Measurements from ENCODE around the gene VSX2.

The VSX2 gene

DNA sequence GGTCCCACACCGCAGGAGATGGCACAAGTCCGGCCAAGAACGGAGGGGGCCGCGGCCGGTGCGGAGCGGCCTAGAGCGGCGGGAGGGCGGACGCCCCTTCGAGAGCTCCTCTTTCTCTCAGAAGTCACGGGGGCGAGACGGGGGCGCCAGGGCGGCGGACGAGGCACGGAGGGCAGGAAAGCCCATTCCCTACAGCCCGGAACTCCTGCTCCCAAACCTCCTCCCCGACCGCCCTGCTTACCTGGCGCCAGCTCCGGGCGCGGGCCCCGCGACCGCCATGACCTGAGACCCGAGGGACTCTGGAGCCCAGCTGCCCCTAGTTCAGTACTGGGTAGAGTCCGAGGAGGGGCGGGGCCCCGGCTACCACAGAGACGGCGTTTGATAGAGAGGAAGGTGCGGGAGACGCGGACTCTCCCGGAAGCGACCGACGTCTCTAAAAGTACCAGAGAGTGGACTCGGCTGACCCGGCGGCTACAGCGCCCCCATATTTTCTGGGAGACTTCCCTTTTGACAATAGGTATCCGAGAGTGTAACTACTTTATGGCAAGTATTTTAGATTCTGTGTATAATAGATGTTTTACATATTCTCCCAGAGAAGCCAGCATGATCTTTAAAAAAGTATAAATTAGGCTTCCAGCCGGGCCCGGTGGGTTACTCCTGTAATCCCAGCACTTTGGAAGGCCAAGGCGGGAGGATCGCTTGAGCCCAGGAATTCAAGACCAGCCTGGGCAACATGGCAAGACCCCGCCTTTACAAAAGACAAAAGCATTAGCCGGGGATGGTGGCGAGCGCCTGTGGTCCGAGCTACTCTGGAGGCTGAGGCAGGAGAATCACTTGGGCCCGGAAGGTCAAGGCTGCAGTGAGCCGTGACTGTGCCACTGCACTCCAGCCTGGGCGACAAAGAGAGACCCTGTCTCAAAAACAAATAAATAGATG lies 63.7 kb downstream of the VSX2 start, which contains the start of gene ABCD4:
Gene ABCD4, minus strand, starts transcription at position 301 of the 936 bp plus-strand sequence. Its CDS starts 22 bp downstream, at position 279.
- DNase-seq: peak; percentile 90 to 92

DNA sequence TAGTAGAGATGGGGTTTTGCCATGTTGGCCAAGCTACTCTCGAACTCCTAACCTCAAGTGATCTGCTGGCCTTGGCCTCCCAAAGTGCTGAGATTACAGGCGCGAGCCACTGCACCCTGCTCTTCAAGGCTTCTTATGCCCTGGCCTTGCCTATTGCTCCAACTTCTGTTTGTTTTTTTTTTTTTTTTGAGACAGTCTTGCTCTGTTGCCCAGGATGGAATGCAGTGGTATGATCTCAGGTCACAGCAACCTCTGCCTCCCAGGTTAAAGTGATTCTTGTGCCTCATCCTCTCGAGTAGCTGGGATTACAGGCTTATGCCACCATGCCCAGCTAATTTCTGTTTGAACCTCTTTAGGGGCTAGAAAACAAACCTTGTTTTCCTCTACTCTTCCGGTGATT lies 69.4 kb downstream of the VSX2 start:
- DNase-seq: no peak

DNA sequence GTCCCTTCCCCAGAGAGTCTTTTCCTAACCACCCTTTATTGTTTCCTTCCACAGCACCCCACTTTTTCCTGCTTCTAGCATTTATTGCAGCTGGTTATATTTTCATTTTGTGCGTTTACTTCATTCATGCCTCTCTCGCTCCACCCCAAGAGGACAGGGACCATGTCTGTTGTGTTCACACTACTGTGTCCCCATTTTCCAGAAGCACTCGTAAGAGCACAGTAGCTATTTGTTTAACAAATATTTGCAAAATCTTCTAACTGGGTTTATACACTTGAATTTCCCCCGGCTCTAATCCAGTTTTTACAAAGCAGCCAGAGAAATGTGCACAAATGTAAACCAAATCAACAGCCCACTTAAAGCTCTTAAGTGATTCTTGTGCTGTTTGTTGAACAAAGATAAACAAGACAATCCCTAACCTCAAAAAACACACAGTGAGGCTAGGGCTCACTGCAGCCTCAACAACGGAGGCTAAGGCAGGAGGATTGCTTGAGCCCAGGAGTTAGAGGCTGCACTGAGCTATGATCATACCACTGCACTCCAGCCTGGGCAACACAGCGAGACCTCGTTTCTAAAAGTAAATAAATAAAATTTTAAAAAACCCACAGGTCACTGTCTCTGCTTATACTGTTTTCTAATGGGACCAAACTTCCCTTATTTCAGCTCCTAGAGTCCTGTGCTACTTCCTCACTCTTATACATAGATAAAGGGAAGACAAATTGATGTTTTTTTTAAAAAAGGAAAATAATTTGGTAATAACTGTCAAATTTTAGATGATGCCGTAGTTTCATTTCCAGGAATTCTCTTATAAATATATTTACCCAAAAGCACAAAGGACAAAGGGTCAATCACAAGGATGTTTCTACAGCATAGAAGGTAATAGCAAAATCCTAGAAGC lies 70.1 kb downstream of the VSX2 start:
- DNase-seq: no peak

DNA sequence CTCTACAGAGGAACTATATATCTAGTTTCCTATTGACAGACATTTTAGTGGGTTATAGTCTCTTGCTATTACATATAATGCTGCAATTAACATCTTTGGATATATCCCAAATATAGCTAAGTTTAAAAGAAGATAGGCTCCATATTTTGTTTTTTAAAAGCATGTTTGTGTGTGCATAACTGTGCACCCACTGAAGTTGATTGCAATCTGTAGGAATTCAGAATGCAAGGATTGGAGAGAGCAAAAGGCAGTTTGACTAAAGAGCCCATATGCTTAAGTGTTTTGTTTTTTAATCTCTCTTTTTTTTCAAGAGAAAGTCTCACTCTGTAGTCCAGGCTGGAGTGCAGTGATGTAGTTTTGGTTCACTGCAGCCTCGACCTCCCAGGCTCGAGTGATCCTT lies 72.9 kb downstream of the VSX2 start:
- no peak for DNase-seq
